Brain microvascular endothelial cell (primary cell): ENCODE data around the gene GPR25.
A peak's percentile ranks its signal among the peaks of the same experiment; 100 is the strongest.

Experiments
- DNase-seq: peaks from one replicate; pipeline ENCODE4 v3.0.0-alpha.2; 2020
- H3K27ac ChIP-seq: fragments of 250-450 bp; sonication (Bioruptor Pico); 2 replicates; pipeline ENCODE4 v1.5.1; 2020; ENCODE audit warnings: mild to moderate bottlenecking, moderate library complexity
- H3K27me3 ChIP-seq: fragments of 250-450 bp; sonication (Bioruptor Pico); replicated peaks from 2 replicates; pipeline ENCODE4 v1.5.1; 2020; ENCODE audit warnings: mild to moderate bottlenecking
- H3K36me3 ChIP-seq: fragments of 250-450 bp; sonication (Bioruptor Pico); replicated peaks from 2 replicates; pipeline ENCODE4 v1.5.1; 2020; ENCODE audit warnings: mild to moderate bottlenecking
- H3K4me3 ChIP-seq: 2 replicates; pipeline ENCODE4 v1.5.1; 2011; ENCODE audit warnings: low read depth, mild to moderate bottlenecking, control low read depth, low read length, moderate library complexity
- CTCF ChIP-seq: IDR thresholded peaks from 2 replicates; pipeline ENCODE4 v1.5.1; 2011; ENCODE audit warnings: low read depth, mild to moderate bottlenecking, moderate library complexity, low read length, control low read depth, inconsistent platforms; ENCODE audit errors: missing control alignments
- in situ Hi-C: cut with HindIII; loops from 2 replicates; pipeline ENCODE4 v1.10.0; 2017; ENCODE audit warnings: low sequenced_read_pairs, low pct_ligation_motif_present

GPR25 gene

GRCh38 chr1:200905411-200906052 is 32.8 kb downstream of the GPR25 start:
- Histone ChIP-seq H3K27ac (no peak overlapping the region), H3K27me3 (no peaks in the 10 kb centered on the region), H3K36me3 (no peaks in the 10 kb centered on the region), H3K4me3 (no peak overlapping the region)
- no peak for TF ChIP-seq CTCF
- DNase-seq, result peak; percentile 9
- in situ Hi-C loops, result no loop called here

GRCh38 chr1:200906491-200906890 is 33.7 kb downstream of the GPR25 start:
- H3K4me3 ChIP-seq, result no peak overlapping the region
- no peaks in the 10 kb centered on the region for H3K36me3 ChIP-seq
- in situ Hi-C loops, result no loop called here
- H3K27ac ChIP-seq, result no peak overlapping the region
- DNase-seq, result no peak
- H3K27me3 ChIP-seq, result no peaks in the 10 kb centered on the region
- no peak for TF ChIP-seq CTCF

GRCh38 chr1:200907611-200908097 is 34.9 kb downstream of the GPR25 start:
- H3K27ac ChIP-seq, result no peak overlapping the region
- in situ Hi-C loops, result no loop called here
- no peaks in the 10 kb centered on the region for H3K36me3 ChIP-seq
- TF ChIP-seq CTCF, result no peak
- no peak overlapping the region for H3K4me3 ChIP-seq
- H3K27me3 ChIP-seq, result no peaks in the 10 kb centered on the region
- DNase-seq, result no peak

GRCh38 chr1:200908191-200908868 is 35.5 kb downstream of the GPR25 start:
- TF ChIP-seq CTCF, result no peak
- Histone ChIP-seq H3K4me3 (no peak overlapping the region), H3K27ac (no peak overlapping the region), H3K36me3 (no peaks in the 10 kb centered on the region), H3K27me3 (no peaks in the 10 kb centered on the region)
- no peak for DNase-seq
- in situ Hi-C loops, result no loop called here

GRCh38 chr1:200909071-200909470 is 36.3 kb downstream of the GPR25 start:
- in situ Hi-C loops, result no loop called here
- no peak for TF ChIP-seq CTCF
- Histone ChIP-seq H3K27me3 (no peaks in the 10 kb centered on the region), H3K27ac (no peak overlapping the region), H3K36me3 (no peaks in the 10 kb centered on the region), H3K4me3 (no peak overlapping the region)
- DNase-seq, result no peak
